Endothelial cell of umbilical vein (primary cell): ENCODE data around the gene SHISA7.

Source experiments
- EZH2 ChIP-seq: IDR thresholded peaks from 2 replicates; pipeline ENCODE4 v1.6.1; 2012; ENCODE audit warnings: borderline replicate concordance, low read depth, mild to moderate bottlenecking, moderate library complexity, low read length, inconsistent platforms; ENCODE audit not compliant: severe bottlenecking
- JUN ChIP-seq: IDR thresholded peaks from 2 replicates; pipeline ENCODE4 v1.6.1; 2011; ENCODE audit warnings: borderline replicate concordance, low read depth; ENCODE audit not compliant: insufficient read length, insufficient read depth
- MYC ChIP-seq: IDR thresholded peaks from one replicate; pipeline ENCODE4 v1.6.1; 2011; ENCODE audit warnings: mild to moderate bottlenecking, low read depth, low read length
- POLR2A ChIP-seq: IDR thresholded peaks from 2 replicates; pipeline ENCODE4 v1.6.1; 2012; ENCODE audit warnings: low read depth, mild to moderate bottlenecking, control low read depth, low read length
- POLR2AphosphoS5 ChIP-seq: IDR thresholded peaks from 2 replicates; pipeline ENCODE4 v1.6.1; 2012; ENCODE audit warnings: low read depth, mild to moderate bottlenecking, control low read depth, low read length, moderate library complexity; ENCODE audit not compliant: insufficient read depth
- TF ChIP-seq, protein P1 (sequence below), 2 donors: IDR thresholded peaks; 1 replicate in 1 of 2; 2 replicates in 1 of 2; pipeline ENCODE4 v1.5.1; 2011; ENCODE audit warnings: low read length in 2 of 2, mild to moderate bottlenecking in 2 of 2, moderate library complexity in 2 of 2, control low read depth in 1 of 2, inconsistent platforms in 1 of 2, low read depth in 1 of 2; ENCODE audit not compliant: insufficient read depth in 1 of 2; ENCODE audit errors: extremely low read depth in 1 of 2

DNA sequence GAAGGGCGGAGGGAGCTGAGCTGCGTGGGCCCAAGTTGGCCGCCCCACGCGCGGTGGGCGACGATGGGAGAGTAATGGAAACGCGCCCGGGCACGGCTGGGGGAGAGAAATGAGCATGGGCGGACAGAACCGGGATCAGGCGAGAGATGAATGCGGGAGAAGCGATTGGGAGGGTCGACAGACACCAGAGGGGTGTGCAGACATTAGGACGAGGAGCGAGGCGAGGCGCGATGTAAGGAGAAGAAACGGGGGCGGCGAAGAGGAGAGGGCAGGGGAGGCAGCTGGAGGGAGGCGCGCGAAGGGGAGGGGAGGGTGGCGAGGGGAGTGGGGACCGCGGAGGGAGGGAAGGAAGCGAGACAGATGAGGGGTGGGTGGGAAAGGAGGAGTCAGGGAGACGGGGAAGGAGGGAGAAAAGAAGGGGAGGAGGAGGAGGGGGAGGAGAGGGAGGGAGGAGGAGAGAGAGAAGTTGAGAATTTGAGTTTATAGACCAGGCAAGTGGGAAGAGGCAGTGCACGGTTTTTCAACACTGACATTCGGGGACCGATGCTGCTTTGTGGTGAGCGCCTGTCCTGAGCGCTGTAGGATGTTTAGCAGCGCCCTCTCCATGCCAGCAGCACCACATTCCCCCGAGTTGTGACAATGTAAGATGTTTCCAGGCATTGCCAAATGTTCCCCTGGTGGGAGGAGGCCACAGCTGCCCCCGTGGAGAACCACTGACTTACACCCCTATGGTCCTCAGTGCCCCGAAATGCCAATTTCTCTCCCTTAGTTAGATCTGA, at the start of gene SHISA7:
- no peak for TF ChIP-seq POLR2AphosphoS5
- TF ChIP-seq, protein P1, sequence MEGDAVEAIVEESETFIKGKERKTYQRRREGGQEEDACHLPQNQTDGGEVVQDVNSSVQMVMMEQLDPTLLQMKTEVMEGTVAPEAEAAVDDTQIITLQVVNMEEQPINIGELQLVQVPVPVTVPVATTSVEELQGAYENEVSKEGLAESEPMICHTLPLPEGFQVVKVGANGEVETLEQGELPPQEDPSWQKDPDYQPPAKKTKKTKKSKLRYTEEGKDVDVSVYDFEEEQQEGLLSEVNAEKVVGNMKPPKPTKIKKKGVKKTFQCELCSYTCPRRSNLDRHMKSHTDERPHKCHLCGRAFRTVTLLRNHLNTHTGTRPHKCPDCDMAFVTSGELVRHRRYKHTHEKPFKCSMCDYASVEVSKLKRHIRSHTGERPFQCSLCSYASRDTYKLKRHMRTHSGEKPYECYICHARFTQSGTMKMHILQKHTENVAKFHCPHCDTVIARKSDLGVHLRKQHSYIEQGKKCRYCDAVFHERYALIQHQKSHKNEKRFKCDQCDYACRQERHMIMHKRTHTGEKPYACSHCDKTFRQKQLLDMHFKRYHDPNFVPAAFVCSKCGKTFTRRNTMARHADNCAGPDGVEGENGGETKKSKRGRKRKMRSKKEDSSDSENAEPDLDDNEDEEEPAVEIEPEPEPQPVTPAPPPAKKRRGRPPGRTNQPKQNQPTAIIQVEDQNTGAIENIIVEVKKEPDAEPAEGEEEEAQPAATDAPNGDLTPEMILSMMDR (IDR thresholded peaks at IDR 0.05; ENCODE audit: extremely low read depth in 1 of 2, insufficient read depth in 1 of 2, low read depth in 1 of 2, low read length in 2 of 2) = no peak
- peak; percentile 17 for TF ChIP-seq EZH2
- TF ChIP-seq POLR2A = no peak
- no peak for TF ChIP-seq JUN
- TF ChIP-seq MYC = no peak
